H1 (cell line): ENCODE data around the gene RNF157. TPM values are rescaled to one million over a fixed set of nuclear protein-coding genes. Genes with fewer than 3 reads are reported as not detected.
A peak's percentile ranks its signal among the peaks of the same experiment; 100 is the strongest.

Source experiments
- CTCF ChIA-PET: fragments of 300-600 bp; sonication (Branson Sonifier 250); formaldehyde crosslinking; loops from one replicate; lab custom pipeline; 2021; ENCODE audit not compliant: partially characterized antibody; lab: Charles Lee
- POLR2A ChIA-PET: fragments of 300-600 bp; sonication (Branson Sonifier 250); formaldehyde crosslinking; loops from one replicate; lab custom pipeline; 2021; ENCODE audit warnings: inconsistent platforms; ENCODE audit not compliant: partially characterized antibody; lab: Charles Lee
- DNase-seq, 2 experiments: peaks; one replicate each; pipeline versions ENCODE4 v3.0.0 to v3.0.0-alpha.2; 2010 to 2022; ENCODE audit warnings: low spot score in 2 of 2, low read depth in 1 of 2, mixed read lengths in 1 of 2
- FAIRE-seq: peaks from 2 replicates; lab custom pipeline; 2011; peaks lifted over from hg19 to GRCh38; lab: Jason Lieb, UNC
- H2AFZ ChIP-seq: 2 replicates; pipeline ENCODE4 v1.8.1; 2012; ENCODE audit warnings: low read length, inconsistent platforms
- H2AK5ac ChIP-seq: 2 replicates; pipeline ENCODE4 v1.6.1; 2013; ENCODE audit warnings: low read depth, low read length
- H2BK120ac ChIP-seq: replicated peaks from 2 replicates; pipeline ENCODE3; 2013; ENCODE audit warnings: low read depth, low read length, inconsistent platforms
- H2BK12ac ChIP-seq: 2 replicates; pipeline ENCODE4 v1.6.1; 2013; ENCODE audit warnings: low read depth, low read length
- H2BK15ac ChIP-seq: 2 replicates; pipeline ENCODE4 v1.6.1; 2013; ENCODE audit warnings: low read length
- H2BK20ac ChIP-seq: 2 replicates; pipeline ENCODE4 v1.6.1; 2013; ENCODE audit warnings: low read length
- H2BK5ac ChIP-seq: 2 replicates; pipeline ENCODE4 v1.6.1; 2013; ENCODE audit warnings: low read depth, low read length
- H3K14ac ChIP-seq: 2 replicates; pipeline ENCODE4 v1.6.1; 2013; ENCODE audit warnings: inconsistent platforms; ENCODE audit not compliant: insufficient read length
- H3K18ac ChIP-seq: 2 replicates; pipeline ENCODE4 v1.6.1; 2013; ENCODE audit warnings: low read length; ENCODE audit errors: extremely low read depth
- H3K23ac ChIP-seq: 2 replicates; pipeline ENCODE4 v1.6.1; 2013; ENCODE audit warnings: inconsistent platforms; ENCODE audit not compliant: insufficient read length
- H3K23me2 ChIP-seq: 2 replicates; pipeline ENCODE4 v1.6.1; 2013; ENCODE audit warnings: low read depth, low read length
- H3K27ac ChIP-seq: 2 replicates; pipeline ENCODE4 v1.6.1; 2011; ENCODE audit warnings: low read depth, low read length, inconsistent platforms
- H3K27me3 ChIP-seq, 4 experiments: replicated peaks in 1 of 4; 1 replicate in 1 of 4; 2 replicates in 3 of 4; pipeline versions ENCODE4 v1.6.1 to v1.8.1; 2011 to 2013; ENCODE audit warnings: low read length in 3 of 4, mild to moderate bottlenecking in 3 of 4, inconsistent platforms in 2 of 4, mixed read lengths in 2 of 4, moderate library complexity in 1 of 4; ENCODE audit not compliant: control insufficient read depth in 3 of 4, insufficient read depth in 3 of 4; ENCODE audit errors: extremely low read depth in 1 of 4
- H3K36me3 ChIP-seq, 4 experiments: 2 replicates each; pipeline versions ENCODE4 v1.6.1 to v1.8.1; 2011 to 2013; ENCODE audit warnings: mild to moderate bottlenecking in 4 of 4, low read length in 3 of 4, moderate library complexity in 2 of 4, control low read depth in 1 of 4, inconsistent platforms in 1 of 4; ENCODE audit not compliant: insufficient read depth in 4 of 4, control insufficient read depth in 2 of 4
- H3K4ac ChIP-seq: replicated peaks from 2 replicates; pipeline ENCODE3; 2013; ENCODE audit warnings: low read length, low read depth, mixed read lengths, inconsistent platforms; ENCODE audit not compliant: insufficient read length
- H3K4me1 ChIP-seq, 4 experiments: replicated peaks in 1 of 4; 1 replicate in 1 of 4; 2 replicates in 3 of 4; pipeline versions ENCODE4 v1.6.1 to v1.8.1; 2011 to 2013; ENCODE audit warnings: low read length in 3 of 4, inconsistent platforms in 2 of 4, mixed read lengths in 1 of 4; ENCODE audit not compliant: insufficient read depth in 4 of 4, control insufficient read depth in 3 of 4
- H3K4me2 ChIP-seq, 2 experiments: 2 replicates each; pipeline versions ENCODE4 v1.6.1 to v1.8.1; 2011 to 2013; ENCODE audit warnings: low read depth in 2 of 2, low read length in 2 of 2, control low read depth in 1 of 2, inconsistent platforms in 1 of 2, mild to moderate bottlenecking in 1 of 2; ENCODE audit not compliant: insufficient read depth in 1 of 2
- H3K4me3 ChIP-seq, 4 experiments: fragments of 200-600, 300-600 bp in 1 of 4; sonication (generic), shearing (Covaris generic), sonication (Bioruptor Twin) in 1 of 4; 2 replicates each; pipeline versions ENCODE4 v1.5.1 to v1.8.1; 2011 to 2016; ENCODE audit warnings: low read length in 4 of 4, low read depth in 3 of 4, control low read depth in 2 of 4, inconsistent platforms in 2 of 4, mild to moderate bottlenecking in 2 of 4, mixed read lengths in 1 of 4, moderate library complexity in 1 of 4; ENCODE audit not compliant: insufficient read depth in 2 of 4; ENCODE audit errors: extremely low read depth in 1 of 4
- H3K56ac ChIP-seq: replicated peaks from 2 replicates; pipeline ENCODE3; 2013; ENCODE audit warnings: low read depth, mild to moderate bottlenecking, mixed read lengths, low read length, inconsistent platforms; ENCODE audit not compliant: insufficient read length
- H3K79me1 ChIP-seq: 2 replicates; pipeline ENCODE4 v1.6.1; 2013; ENCODE audit warnings: low read depth, low read length, control low read depth
- H3K79me2 ChIP-seq, 2 experiments: 2 replicates each; pipeline versions ENCODE4 v1.6.1 to v1.8.1; 2012 to 2013; ENCODE audit warnings: low read length in 2 of 2, mild to moderate bottlenecking in 2 of 2, inconsistent platforms in 1 of 2; ENCODE audit not compliant: insufficient read depth in 2 of 2, control insufficient read depth in 1 of 2
- H3K9ac ChIP-seq, 4 experiments: replicated peaks in 1 of 4; 1 replicate in 1 of 4; 2 replicates in 3 of 4; pipeline versions ENCODE4 v1.6.1 to v1.8.1; 2011 to 2013; ENCODE audit warnings: low read depth in 3 of 4, low read length in 3 of 4, control low read depth in 2 of 4, mild to moderate bottlenecking in 2 of 4, moderate library complexity in 2 of 4, inconsistent platforms in 1 of 4; ENCODE audit errors: extremely low read depth in 1 of 4
- H3K9me3 ChIP-seq, 2 experiments: 2 replicates each; pipeline versions ENCODE4 v1.6.1 to v1.8.1; 2012 to 2013; ENCODE audit warnings: mild to moderate bottlenecking in 2 of 2, moderate library complexity in 2 of 2, control low read depth in 1 of 2, inconsistent platforms in 1 of 2, low read depth in 1 of 2, low read length in 1 of 2, mixed read lengths in 1 of 2; ENCODE audit not compliant: insufficient read depth in 2 of 2
- H4K20me1 ChIP-seq, 2 experiments: replicated peaks in 1 of 2; 2 replicates each; pipeline versions ENCODE3 to v1.8.1; 2011 to 2013; ENCODE audit warnings: inconsistent platforms in 2 of 2, low read length in 2 of 2, mild to moderate bottlenecking in 1 of 2; ENCODE audit not compliant: insufficient read depth in 2 of 2, control insufficient read depth in 1 of 2
- H4K5ac ChIP-seq: 2 replicates; pipeline ENCODE4 v1.6.1; 2013; ENCODE audit warnings: low read length, low read depth, mixed read lengths, inconsistent platforms; ENCODE audit not compliant: insufficient read length
- H4K8ac ChIP-seq: 2 replicates; pipeline ENCODE4 v1.8.0; 2013; ENCODE audit warnings: mild to moderate bottlenecking, moderate library complexity, low read length, inconsistent platforms; ENCODE audit not compliant: insufficient read depth; ENCODE audit errors: extremely low read depth
- H4K91ac ChIP-seq: replicated peaks from 2 replicates; pipeline ENCODE3; 2013; ENCODE audit warnings: low read length, mixed read lengths, inconsistent platforms; ENCODE audit not compliant: insufficient read length
- CTCF ChIP-seq, 3 experiments: IDR thresholded peaks; 1 replicate in 2 of 3; 2 replicates in 1 of 3; pipeline versions ENCODE4 v1.5.1 to v1.6.1; 2011; ENCODE audit warnings: low read length in 3 of 3, mild to moderate bottlenecking in 3 of 3, inconsistent platforms in 2 of 3, low read depth in 1 of 3, moderate library complexity in 1 of 3; ENCODE audit not compliant: insufficient read depth in 1 of 3; ENCODE audit errors: control extremely low read depth in 1 of 3
- EGR1 ChIP-seq: IDR thresholded peaks from 2 replicates; pipeline ENCODE4 v1.6.1; 2011; ENCODE audit warnings: low read depth, low read length, borderline replicate concordance
- EZH2 ChIP-seq: fragments of 200-600 bp; sonication (generic); IDR thresholded peaks from 2 replicates; pipeline ENCODE4 v1.7.1; 2012; ENCODE audit warnings: low read depth, mild to moderate bottlenecking, moderate library complexity, low read length, inconsistent platforms; ENCODE audit not compliant: severe bottlenecking
- JUND ChIP-seq: IDR thresholded peaks from 2 replicates; pipeline ENCODE4 v1.6.1; 2011; ENCODE audit warnings: mild to moderate bottlenecking, improper control_type of control experiment, low read length
- KDM1A ChIP-seq: fragments of 200-600, 300-600 bp; sonication (generic); IDR thresholded peaks from 2 replicates; pipeline ENCODE4 v1.7.1; 2016; ENCODE audit warnings: mild to moderate bottlenecking, low read length, borderline replicate concordance
- NANOG ChIP-seq: IDR thresholded peaks from 2 replicates; pipeline ENCODE4 v1.6.1; 2011; ENCODE audit warnings: low read length, low read depth, mild to moderate bottlenecking, inconsistent platforms; ENCODE audit not compliant: insufficient read depth, poor library complexity, severe bottlenecking
- RNF2 ChIP-seq: fragments of 200-900, 300-1000 bp; sonication (generic); IDR thresholded peaks from 2 replicates; pipeline ENCODE4 v1.7.1; 2016; ENCODE audit warnings: borderline replicate concordance, low read depth, mild to moderate bottlenecking, antibody characterized with exemption, low read length; ENCODE audit not compliant: poor library complexity, severe bottlenecking; ENCODE audit errors: missing control alignments
- ZNF274 ChIP-seq: IDR thresholded peaks from 2 replicates; pipeline ENCODE4 v1.7.0; 2012; ENCODE audit warnings: low read length, borderline replicate concordance; ENCODE audit errors: extremely low read depth
- WGBS, 2 experiments: shearing (Covaris generic) in 1 of 2; methylation state at CpG; one replicate each; pipeline versions ENCODE4 v1.1.6 to v1.1.7; 2013 to 2015; ENCODE audit warnings: low lambda C conversion rate in 2 of 2, mixed read lengths in 2 of 2, inconsistent platforms in 1 of 2, low coverage in 1 of 2, missing lambda C conversion rate in 1 of 2; ENCODE audit not compliant: insufficient replicate concordance in 2 of 2, insufficient coverage in 1 of 2, insufficient read length in 1 of 2; ENCODE audit errors: extremely low coverage in 1 of 2, missing lambda C conversion rate in 1 of 2; 5-methylcytosine and 5-hydroxymethylcytosine counted together
- polyA plus RNA-seq, 7 experiments: library from polyadenylated mRNA; depleted of rRNA in 3 of 7; stranded (reverse) in 5 of 7; unstranded in 2 of 7; fragments of >200 nt in 5 of 7; fragments of 200-250 nt in 2 of 7; gene quantifications; 1 replicate in 5 of 7; 2 replicates in 1 of 7; 4 replicates in 1 of 7; pipeline versions ENCODE4 v1.2.1 to v1.2.3, GENCODE V29; 2011 to 2013; ENCODE audit warnings: missing spikeins in 2 of 7, mixed read lengths in 2 of 7
- total RNA-seq: library from RNA; stranded (reverse); fragmentation: NEBNext Ultra II Directional; extraction: Animal tissue kit (Norgen Biotek cat#: 25700); gene quantifications from 2 replicates; pipeline ENCODE4 v1.2.1, GENCODE V29; 2021

Gene RNF157
- total and polyA plus RNA-seq, 2 of the 8 experiments (the other 6 are each of a cell fraction or from before 2014, with no cell fraction given): 13.4 to 16.7 TPM

GRCh38 chr17:76142039-76142584 is 98.2 kb downstream of the RNF157 start:
- H2AFZ ChIP-seq: no peak overlapping the region
- H3K4me3 ChIP-seq: peak overlapping the region; percentile 53 to 71 (median 58); a peak in 7 of 8 replicates
- peak; percentile 28 for TF ChIP-seq EZH2
- no peak for TF ChIP-seq EGR1
- no peak for TF ChIP-seq CTCF (IDR thresholded peaks at IDR 0.05; ENCODE audit: control extremely low read depth in 1 of 3, insufficient read depth in 1 of 3, low read depth in 1 of 3, low read length in 3 of 3)
- TF ChIP-seq NANOG: no peak
- TF ChIP-seq RNF2: peak; percentile 29
- TF ChIP-seq KDM1A: no peak
- no peak for TF ChIP-seq JUND
- no peak for TF ChIP-seq ZNF274

More at GRCh38 chr17:76142039-76142584, 98.2 kb downstream of the RNF157 start:
- no peak overlapping the region for H2BK15ac ChIP-seq
- H4K91ac ChIP-seq: no peak overlapping the region
- no peak overlapping the region for H3K23ac ChIP-seq
- no peak overlapping the region for H3K9ac ChIP-seq
- peak overlapping the region; percentile 51; the same call in 1 of the 2 replicates for H2BK20ac ChIP-seq
- no peak overlapping the region for H3K27ac ChIP-seq
- no peak overlapping the region for H3K56ac ChIP-seq
- 0 out of 2 replicates have a peak overlapping the region, but pooled peaks have one; percentile 15 for H2BK5ac ChIP-seq
- no peaks in the 10 kb centered on the region for H3K79me2 ChIP-seq
- 27% methylated on average over 10 of the region's 10 CpGs; no CpG with 5 or more reads in 1 of the 2 experiments for WGBS, 2 experiments
- H2BK120ac ChIP-seq: no peak overlapping the region
- H4K8ac ChIP-seq: no peak overlapping the region
- H4K20me1 ChIP-seq: no peaks in the 10 kb centered on the region
- H3K36me3 ChIP-seq: no peaks in the 10 kb centered on the region
- peaks cover 15% of the 10 kb centered on the region for H3K23me2 ChIP-seq
- no peak for DNase-seq
- ChIA-PET CTCF (interaction anchor here (0.7 to 24.4 kb wide), 9 partner anchors 13 to 303 kb away, joined by 4 to 778 read pairs (median 7); partner anchors contain the start of gene EXOC7), POLR2A (interaction anchor here (0.7 to 7.5 kb wide), 10 partner anchors 10 to 131 kb away, joined by 3 to 64 read pairs (median 6); partner anchors contain the start of gene EXOC7)
- H2AK5ac ChIP-seq: peak overlapping the region; percentile 48; the same call in 1 of the 2 replicates
- no peaks in the 10 kb centered on the region for H3K9me3 ChIP-seq
- no peak overlapping the region for H3K18ac ChIP-seq
- H3K4me2 ChIP-seq: peak overlapping the region; percentile 92 to 97
- H3K4ac ChIP-seq: no peak overlapping the region
- peaks cover 31 to 60% (median 55%) of the 10 kb centered on the region in 4 experiments for H3K27me3 ChIP-seq
- no peak for FAIRE-seq
- no peak overlapping the region for H4K5ac ChIP-seq
- peak overlapping the region; percentile 94; the same call in 1 of the 2 replicates for H2BK12ac ChIP-seq
- no peaks in the 10 kb centered on the region for H3K79me1 ChIP-seq
- H3K4me1 ChIP-seq: peaks cover 17 to 54% (median 49%) of the 10 kb centered on the region in 4 experiments
- H3K14ac ChIP-seq: no peak overlapping the region
